Activated T-cell treated with anti-CD3 and anti-CD28 coated beads, Interleukin-2, amount 50 U/mL, for 24 hours (primary cell): ENCODE data around the gene HSD17B14.
"Not testable (repeated sequence)": the region's sequence is repeated elsewhere in the genome, so short reads cannot be mapped to it uniquely, and the experiment has no call there.

Experiments used
- DNase-seq: peaks from one replicate; pipeline ENCODE4 v3.0.0-alpha.2; 2020
- H3K27ac Mint-ChIP-seq: 2 replicates; pipeline ENCODE4 v1.8.0; 2020; ENCODE audit warnings: mild to moderate bottlenecking, mixed read lengths
- H3K27me3 Mint-ChIP-seq: 2 replicates; pipeline ENCODE4 v1.8.0; 2020; ENCODE audit warnings: mixed read lengths
- H3K36me3 Mint-ChIP-seq: 2 replicates; pipeline ENCODE4 v1.8.0; 2020; ENCODE audit warnings: low read depth, mixed read lengths
- H3K4me1 Mint-ChIP-seq: 2 replicates; pipeline ENCODE4 v1.8.0; 2020; ENCODE audit warnings: low read depth, mixed read lengths
- H3K4me3 Mint-ChIP-seq: 2 replicates; pipeline ENCODE4 v1.8.0; 2020; ENCODE audit warnings: mild to moderate bottlenecking, moderate library complexity, mixed read lengths
- H3K9me3 Mint-ChIP-seq: 2 replicates; pipeline ENCODE4 v1.8.0; 2020; ENCODE audit warnings: mixed read lengths

HSD17B14 gene

DNA sequence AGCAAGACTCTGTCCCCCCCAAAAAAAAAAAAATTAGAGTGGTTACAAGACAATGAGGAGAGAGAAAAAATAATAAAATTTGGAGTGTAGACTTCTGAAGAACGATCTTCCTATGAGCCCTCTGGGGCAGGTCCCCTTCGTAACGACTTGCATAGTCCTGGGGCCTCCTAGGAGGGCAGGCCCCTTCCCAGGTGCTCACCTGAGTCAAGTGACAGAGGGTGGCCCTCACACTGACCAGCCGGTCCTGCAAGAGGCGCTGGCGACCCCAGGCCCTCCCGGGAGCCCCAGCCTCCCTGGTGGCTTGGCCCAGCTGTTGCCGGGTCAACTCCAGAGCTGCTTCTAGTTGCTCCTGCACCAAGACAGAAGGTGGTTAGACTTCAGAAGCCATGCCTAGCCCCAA lies 17.2 kb upstream of the HSD17B14 start:
- no peaks in the 10 kb centered on the region for H3K4me1 Mint-ChIP-seq
- DNase-seq, result no peak
- no peaks in the 10 kb centered on the region for H3K9me3 Mint-ChIP-seq
- no peaks in the 10 kb centered on the region for H3K36me3 Mint-ChIP-seq
- H3K27me3 Mint-ChIP-seq, result no peaks in the 10 kb centered on the region
- H3K27ac Mint-ChIP-seq, result no peak overlapping the region
- H3K4me3 Mint-ChIP-seq, result no peak overlapping the region

DNA sequence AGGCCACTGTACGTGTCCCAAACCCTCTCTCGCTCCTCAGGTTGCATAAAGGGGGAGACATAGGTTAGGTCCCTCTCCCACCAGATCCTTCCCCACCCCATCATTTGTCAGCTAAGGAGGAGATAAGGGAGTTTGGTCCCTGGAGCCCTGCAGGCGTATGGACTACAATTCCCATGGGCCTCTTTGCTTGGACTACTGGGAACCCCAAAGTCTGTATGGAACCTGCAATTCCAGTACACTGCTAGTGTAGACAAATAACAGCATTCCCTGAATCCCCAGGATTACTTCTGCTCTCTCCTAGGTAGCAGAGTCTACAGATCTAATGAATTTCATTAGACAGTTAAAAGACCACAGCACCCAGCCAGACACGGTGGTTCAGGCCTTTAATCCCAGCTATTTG lies 16.0 kb upstream of the HSD17B14 start:
- no peaks in the 10 kb centered on the region for H3K4me1 Mint-ChIP-seq
- no peaks in the 10 kb centered on the region for H3K36me3 Mint-ChIP-seq
- no peaks in the 10 kb centered on the region for H3K9me3 Mint-ChIP-seq
- no peak for DNase-seq
- H3K4me3 Mint-ChIP-seq, result no peak overlapping the region
- no peaks in the 10 kb centered on the region for H3K27me3 Mint-ChIP-seq
- H3K27ac Mint-ChIP-seq, result no peak overlapping the region

DNA sequence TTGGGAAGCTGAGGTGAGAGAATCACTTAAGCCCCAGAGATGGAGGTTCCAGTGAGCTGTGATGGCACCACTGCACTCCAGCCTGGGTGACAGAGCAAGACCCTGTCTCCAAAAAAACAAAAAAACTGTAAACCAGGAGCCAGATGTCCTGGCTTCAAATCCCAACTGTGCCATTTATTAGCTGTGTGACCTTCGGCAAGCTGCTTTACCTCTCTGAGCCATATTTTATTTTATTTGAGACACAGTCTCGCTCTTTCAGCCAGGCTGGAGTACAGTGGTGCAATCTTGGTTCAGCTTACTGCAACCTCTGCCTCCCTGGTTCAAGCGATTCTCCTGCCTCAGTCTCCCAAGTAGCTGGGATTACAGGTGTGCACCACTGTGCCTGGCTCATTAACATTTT lies 10.4 kb upstream of the HSD17B14 start:
- not testable (repeated sequence) for H3K9me3 Mint-ChIP-seq, H3K36me3 Mint-ChIP-seq, DNase-seq, H3K4me3 Mint-ChIP-seq, H3K27me3 Mint-ChIP-seq, H3K4me1 Mint-ChIP-seq, H3K27ac Mint-ChIP-seq

DNA sequence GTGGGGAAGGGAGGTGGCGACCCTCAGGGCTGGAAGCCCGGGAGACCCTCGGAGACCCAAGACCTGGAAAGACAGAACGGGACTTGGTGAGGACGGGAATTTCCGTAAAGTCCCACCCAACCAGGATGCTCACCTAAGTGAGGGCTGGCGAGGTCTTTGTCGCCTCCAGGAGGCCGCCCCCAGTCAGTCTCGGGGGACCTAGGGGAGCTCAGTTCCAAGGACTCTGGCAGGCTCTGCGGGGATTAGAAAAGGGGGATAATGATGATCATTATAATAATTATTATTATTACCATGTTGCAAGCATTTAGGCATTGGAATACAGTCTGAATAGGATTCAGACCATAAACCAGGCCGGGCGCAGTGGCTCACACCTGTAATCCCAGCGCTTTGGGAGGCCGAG lies 9.1 kb upstream of the HSD17B14 start:
- Mint-ChIP-seq H3K27ac (no peak overlapping the region), H3K27me3 (no peaks in the 10 kb centered on the region), H3K4me3 (no peak overlapping the region), H3K4me1 (no peaks in the 10 kb centered on the region), H3K36me3 (no peaks in the 10 kb centered on the region), H3K9me3 (no peaks in the 10 kb centered on the region)
- no peak for DNase-seq

DNA sequence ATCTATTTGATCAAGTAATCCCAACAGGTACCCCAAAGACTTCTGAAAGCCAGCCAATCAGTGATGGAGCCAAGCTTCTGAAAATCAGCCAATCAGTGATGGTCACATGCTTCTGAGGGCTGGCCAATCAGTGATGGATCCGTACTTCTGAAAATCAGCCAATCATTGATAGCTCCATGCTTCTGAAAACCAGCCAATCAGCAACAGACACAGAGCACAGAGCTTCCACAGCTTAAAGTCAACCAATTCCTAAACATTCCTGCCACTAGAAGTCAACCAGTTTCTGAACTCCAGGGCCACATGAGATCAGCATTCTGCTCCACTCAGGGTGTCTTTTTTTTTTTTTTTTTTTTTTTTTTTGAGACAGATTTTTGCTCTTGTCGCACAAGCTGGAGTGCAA lies 8.2 kb upstream of the HSD17B14 start:
- Mint-ChIP-seq H3K4me1 (no peaks in the 10 kb centered on the region), H3K27ac (no peak overlapping the region), H3K36me3 (no peaks in the 10 kb centered on the region), H3K9me3 (no peaks in the 10 kb centered on the region), H3K27me3 (no peaks in the 10 kb centered on the region), H3K4me3 (no peak overlapping the region)
- DNase-seq, result no peak

DNA sequence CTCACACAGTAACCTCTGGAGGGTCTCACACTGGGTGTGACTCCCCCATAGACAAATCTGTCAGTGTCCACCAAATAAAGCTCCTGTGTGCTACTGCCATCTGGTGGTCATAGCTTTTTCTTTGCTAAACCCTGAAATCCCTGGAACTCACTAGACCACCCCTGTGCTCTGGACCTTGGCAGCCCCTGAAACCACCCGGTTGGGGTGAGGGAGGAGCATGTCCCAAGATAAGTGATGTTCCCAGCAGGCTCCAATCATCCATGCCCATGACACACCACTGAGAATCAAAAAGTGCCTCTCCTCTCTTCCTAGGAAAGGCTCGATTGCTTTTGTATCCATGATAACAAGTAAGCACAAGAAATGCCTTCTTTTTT lies 6.5 kb upstream of the HSD17B14 start:
- Mint-ChIP-seq H3K27ac (no peak overlapping the region), H3K27me3 (no peaks in the 10 kb centered on the region), H3K36me3 (no peaks in the 10 kb centered on the region), H3K4me1 (no peaks in the 10 kb centered on the region), H3K9me3 (no peaks in the 10 kb centered on the region), H3K4me3 (no peak overlapping the region)
- DNase-seq, result peak; percentile 51

DNA sequence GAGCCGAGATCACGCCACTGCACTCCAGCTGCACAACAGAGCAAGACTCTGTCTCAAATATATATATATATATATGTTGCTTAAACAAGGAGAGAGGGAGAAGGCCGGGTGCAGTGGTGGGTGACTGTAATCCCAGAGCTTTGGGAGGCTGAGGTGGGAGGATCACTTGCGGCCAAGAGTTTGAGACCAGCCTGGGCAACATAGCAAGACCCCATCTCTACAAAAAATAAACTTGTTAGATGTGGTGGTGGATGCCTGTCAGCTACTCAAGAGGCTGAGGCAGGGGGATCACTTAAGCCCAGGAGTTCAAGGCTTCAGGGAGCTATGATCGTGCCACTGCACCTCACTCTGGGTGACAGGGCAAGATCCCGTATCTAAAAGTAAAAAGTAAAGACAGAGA lies 5.3 kb upstream of the HSD17B14 start:
- no peak for DNase-seq
- Mint-ChIP-seq H3K27ac (no peak overlapping the region), H3K4me1 (peaks cover 6% of the 10 kb centered on the region), H3K4me3 (no peak overlapping the region), H3K36me3 (no peaks in the 10 kb centered on the region), H3K9me3 (no peaks in the 10 kb centered on the region), H3K27me3 (peaks cover 3% of the 10 kb centered on the region)

DNA sequence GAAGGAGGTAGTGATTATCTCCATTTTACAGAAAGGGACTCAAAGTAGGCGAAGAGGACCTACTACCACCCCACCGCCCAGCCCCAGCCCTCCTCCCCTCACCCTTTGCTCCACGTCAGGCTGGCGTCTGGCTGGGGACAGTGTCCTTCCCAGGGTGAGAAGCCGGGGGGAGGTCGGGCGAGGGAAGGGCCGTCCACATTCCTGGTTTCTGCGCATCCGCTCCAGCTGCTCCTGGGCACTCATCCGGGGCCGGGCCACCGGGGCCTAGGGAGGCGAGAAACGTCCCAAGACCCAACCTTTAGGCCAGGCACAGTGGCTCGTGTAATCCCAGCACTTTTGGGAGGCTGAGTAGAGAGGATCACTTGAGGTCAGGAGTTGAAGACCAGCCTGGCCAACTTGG lies 4.8 kb upstream of the HSD17B14 start:
- H3K27ac Mint-ChIP-seq, result no peak overlapping the region
- peaks cover 3% of the 10 kb centered on the region for H3K27me3 Mint-ChIP-seq

DNA sequence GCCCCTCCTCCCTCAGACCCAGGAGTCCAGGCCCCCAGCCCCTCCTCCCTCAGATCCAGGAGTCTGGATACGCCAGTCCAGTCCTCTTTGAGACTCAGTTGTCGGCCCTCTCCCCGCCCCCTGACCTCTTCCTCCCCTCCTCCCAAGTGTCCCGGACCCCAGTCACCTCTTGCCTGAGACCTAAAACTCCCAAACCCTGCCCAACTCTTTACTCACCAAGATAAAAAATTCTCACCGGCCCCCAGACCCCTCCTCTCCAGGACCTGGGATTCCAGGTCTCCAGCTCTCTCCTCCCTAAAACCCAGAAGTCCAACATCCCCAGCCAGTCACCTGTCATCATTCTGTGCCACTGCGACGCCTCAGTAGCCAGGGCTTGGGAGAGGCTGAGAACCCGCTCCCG lies 1.4 kb upstream of the HSD17B14 start:
- H3K27ac Mint-ChIP-seq, result no peak overlapping the region

More for the DNA sequence above, 4.8 kb upstream of the HSD17B14 start:
- H3K4me3 Mint-ChIP-seq, result no peak overlapping the region
- peaks cover 11% of the 10 kb centered on the region for H3K4me1 Mint-ChIP-seq
- no peaks in the 10 kb centered on the region for H3K36me3 Mint-ChIP-seq
- no peak for DNase-seq
- no peaks in the 10 kb centered on the region for H3K9me3 Mint-ChIP-seq

DNA sequence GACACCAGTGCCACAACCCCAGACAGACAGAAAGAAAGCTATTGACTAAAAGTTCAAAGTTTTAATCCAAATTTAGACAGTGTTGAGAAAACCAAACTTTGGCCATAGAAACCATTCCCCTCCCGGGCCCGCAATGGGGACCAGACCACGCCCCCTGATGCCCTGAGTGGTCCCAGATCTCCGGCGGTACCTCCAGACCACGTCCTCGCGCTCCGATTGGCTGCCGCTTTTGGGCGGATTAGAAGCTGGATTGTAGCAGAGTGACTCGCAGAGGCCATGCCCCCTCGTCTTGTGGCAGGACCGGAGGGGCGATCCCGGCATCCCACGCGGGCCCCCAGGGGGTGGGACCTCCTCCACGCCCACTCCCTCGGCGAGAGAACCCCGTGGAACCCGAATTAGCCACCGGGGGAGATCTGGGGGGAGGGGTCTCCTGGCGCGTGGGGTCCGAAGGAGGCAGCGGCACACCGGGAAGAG lies 797 bp upstream of the HSD17B14 start:
- H3K9me3 Mint-ChIP-seq, result no peaks in the 10 kb centered on the region
- H3K4me1 Mint-ChIP-seq, result peaks cover 16% of the 10 kb centered on the region
- H3K4me3 Mint-ChIP-seq, result peak overlapping the region; percentile 79
- peak; percentile 84 for DNase-seq
- no peaks in the 10 kb centered on the region for H3K36me3 Mint-ChIP-seq
- H3K27ac Mint-ChIP-seq, result peak overlapping the region; percentile 85
- peaks cover 3% of the 10 kb centered on the region for H3K27me3 Mint-ChIP-seq

More for the DNA sequence above, 1.4 kb upstream of the HSD17B14 start:
- Mint-ChIP-seq H3K4me3 (peak overlapping the region; percentile 41), H3K36me3 (no peaks in the 10 kb centered on the region), H3K4me1 (peaks cover 16% of the 10 kb centered on the region), H3K27me3 (peaks cover 3% of the 10 kb centered on the region), H3K9me3 (no peaks in the 10 kb centered on the region)
- no peak for DNase-seq

DNA sequence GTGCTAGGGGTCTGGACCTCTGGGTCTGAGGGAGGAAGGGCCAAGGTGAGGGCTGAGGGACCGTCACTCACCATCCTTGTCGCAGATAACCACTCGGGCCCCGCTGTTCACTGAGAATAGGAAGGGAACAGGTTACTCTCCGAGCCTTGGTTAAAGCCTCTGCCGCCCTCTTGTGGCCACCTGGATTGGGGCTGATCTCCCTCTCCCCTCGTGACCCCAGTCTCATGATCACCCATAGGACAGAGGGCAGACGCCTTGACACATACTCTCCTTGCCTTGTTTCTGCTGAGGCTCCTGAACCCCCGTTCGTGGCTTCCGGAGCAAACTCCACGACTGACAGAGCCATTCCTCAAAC lies 580 bp downstream of the HSD17B14 start:
- Mint-ChIP-seq H3K4me3 (peak overlapping the region; percentile 79), H3K27ac (peak overlapping the region; percentile 84), H3K36me3 (no peaks in the 10 kb centered on the region), H3K9me3 (no peaks in the 10 kb centered on the region), H3K4me1 (peaks cover 16% of the 10 kb centered on the region), H3K27me3 (peaks cover 3% of the 10 kb centered on the region)
- peak; percentile 95 for DNase-seq

DNA sequence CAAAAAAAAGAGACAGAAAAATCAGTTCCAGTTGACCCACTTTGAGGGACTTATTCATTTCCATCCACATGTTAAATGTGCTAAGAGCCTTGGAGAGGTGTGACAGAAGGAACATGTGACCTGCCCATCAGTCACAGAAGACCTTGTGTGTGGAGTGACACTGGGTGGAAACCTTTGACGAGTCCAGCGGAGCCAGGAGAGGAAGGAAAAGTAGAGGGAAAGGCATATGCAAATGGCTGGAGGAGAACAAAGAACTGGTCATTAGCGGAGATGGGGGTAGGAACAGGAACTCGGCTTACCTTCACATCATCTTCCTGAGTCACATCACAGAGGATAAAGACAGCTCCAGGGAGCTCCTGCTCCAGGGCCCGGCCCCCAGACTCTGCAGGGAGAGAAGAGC lies 2.3 kb downstream of the HSD17B14 start:
- peaks cover 3% of the 10 kb centered on the region for H3K27me3 Mint-ChIP-seq
- no peaks in the 10 kb centered on the region for H3K9me3 Mint-ChIP-seq
- DNase-seq, result no peak
- H3K4me3 Mint-ChIP-seq, result no peak overlapping the region
- H3K4me1 Mint-ChIP-seq, result peaks cover 16% of the 10 kb centered on the region
- no peaks in the 10 kb centered on the region for H3K36me3 Mint-ChIP-seq
- H3K27ac Mint-ChIP-seq, result peak overlapping the region; percentile 1

DNA sequence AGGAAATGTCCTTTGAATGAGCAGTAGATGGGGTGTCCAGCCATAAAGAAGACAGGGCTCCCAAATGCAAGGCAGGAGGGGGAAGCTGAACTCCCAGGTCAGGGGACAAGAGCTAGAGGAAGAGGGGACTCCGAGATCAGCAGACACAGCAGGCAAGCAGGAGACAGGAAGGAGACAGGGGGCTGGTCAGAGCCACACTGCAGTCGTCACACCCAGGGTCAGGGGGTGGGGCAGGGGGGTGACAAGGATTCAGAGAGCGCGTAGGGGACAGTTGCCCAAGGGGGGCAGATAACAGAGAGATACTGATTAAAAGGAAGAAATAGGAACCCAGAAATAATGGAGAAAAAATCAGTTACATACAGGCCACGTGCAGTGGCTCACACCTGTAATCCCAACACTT lies 3.2 kb downstream of the HSD17B14 start:
- Mint-ChIP-seq H3K9me3 (no peaks in the 10 kb centered on the region), H3K36me3 (no peaks in the 10 kb centered on the region), H3K27me3 (peaks cover 3% of the 10 kb centered on the region), H3K27ac (no peak overlapping the region), H3K4me1 (peaks cover 16% of the 10 kb centered on the region), H3K4me3 (no peak overlapping the region)
- DNase-seq, result no peak

DNA sequence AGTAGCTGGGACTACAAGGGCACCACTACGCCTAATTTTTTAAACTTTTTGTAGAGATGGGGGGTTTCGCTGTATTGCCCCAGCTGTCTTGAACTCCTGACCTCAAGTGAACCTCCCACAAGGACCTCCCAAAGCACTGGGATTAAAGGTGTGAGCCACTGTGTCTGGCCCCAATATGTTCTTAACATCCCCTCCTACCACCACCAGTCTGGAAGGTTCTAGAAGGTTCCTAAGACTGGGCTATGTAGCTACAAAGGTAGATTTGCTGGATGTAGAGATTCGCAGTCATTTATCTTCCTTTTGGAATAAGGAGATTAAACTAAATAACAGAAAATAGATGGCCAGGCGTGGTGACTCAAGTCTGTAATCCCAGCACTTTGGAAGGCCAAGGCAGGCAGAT lies 5.3 kb downstream of the HSD17B14 start:
- no peak for DNase-seq
- Mint-ChIP-seq H3K36me3 (no peaks in the 10 kb centered on the region), H3K4me3 (no peak overlapping the region), H3K4me1 (peaks cover 5% of the 10 kb centered on the region), H3K27ac (no peak overlapping the region), H3K9me3 (no peaks in the 10 kb centered on the region), H3K27me3 (no peaks in the 10 kb centered on the region)

DNA sequence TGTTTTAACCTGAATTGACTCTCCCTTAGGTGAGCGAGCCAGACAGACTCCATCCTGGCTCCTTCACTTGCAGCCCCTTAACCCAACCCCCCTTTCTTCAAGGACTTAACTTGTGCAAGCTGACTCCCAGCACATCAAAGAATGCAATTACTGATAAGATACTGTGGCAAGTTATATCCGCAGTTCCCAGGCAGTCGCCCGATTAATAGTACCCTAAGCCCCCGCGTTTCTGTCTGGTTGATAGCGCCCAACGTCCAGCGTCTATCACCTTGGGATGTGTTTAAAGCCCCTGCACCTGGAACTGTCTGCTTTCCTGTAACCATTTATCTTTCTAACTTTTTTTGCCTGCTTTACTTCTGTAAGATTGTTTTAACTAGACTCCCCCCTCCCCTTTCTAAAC lies 6.2 kb downstream of the HSD17B14 start:
- Mint-ChIP-seq H3K9me3 (no peaks in the 10 kb centered on the region), H3K4me1 (no peaks in the 10 kb centered on the region), H3K4me3 (no peak overlapping the region), H3K27me3 (no peaks in the 10 kb centered on the region), H3K27ac (no peak overlapping the region), H3K36me3 (no peaks in the 10 kb centered on the region)
- no peak for DNase-seq

DNA sequence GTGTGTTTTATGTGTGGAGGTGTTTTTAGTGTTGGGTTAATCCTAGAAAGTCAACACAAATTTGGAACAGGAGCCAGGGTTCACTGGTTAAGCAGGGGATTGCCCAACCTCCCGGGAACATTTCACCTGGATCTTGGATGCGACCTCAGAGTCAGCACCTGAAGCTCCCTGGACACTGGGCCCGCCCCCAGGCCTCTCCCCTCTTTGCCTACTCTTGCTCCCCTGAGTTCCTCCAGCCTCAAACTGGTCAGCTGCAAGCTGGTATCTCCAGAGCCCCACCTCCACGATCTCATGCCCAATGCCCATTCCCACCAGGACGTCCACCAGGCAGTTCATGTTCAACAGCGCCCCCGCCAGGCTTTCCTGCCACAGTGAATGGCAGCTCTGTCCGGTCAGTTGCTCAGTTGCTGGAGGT lies 9.7 kb downstream of the HSD17B14 start:
- Mint-ChIP-seq H3K27me3 (no peaks in the 10 kb centered on the region), H3K27ac (no peak overlapping the region), H3K36me3 (no peaks in the 10 kb centered on the region), H3K4me1 (no peaks in the 10 kb centered on the region), H3K4me3 (no peak overlapping the region), H3K9me3 (no peaks in the 10 kb centered on the region)
- no peak for DNase-seq
